ENCODE data around the gene IQCK. TPM values are rescaled to one million over a fixed set of nuclear protein-coding genes. Genes with fewer than 3 reads are reported as not detected.

The IQCK gene
- total RNA-seq, 1 donor = 13.4 TPM

DNA sequence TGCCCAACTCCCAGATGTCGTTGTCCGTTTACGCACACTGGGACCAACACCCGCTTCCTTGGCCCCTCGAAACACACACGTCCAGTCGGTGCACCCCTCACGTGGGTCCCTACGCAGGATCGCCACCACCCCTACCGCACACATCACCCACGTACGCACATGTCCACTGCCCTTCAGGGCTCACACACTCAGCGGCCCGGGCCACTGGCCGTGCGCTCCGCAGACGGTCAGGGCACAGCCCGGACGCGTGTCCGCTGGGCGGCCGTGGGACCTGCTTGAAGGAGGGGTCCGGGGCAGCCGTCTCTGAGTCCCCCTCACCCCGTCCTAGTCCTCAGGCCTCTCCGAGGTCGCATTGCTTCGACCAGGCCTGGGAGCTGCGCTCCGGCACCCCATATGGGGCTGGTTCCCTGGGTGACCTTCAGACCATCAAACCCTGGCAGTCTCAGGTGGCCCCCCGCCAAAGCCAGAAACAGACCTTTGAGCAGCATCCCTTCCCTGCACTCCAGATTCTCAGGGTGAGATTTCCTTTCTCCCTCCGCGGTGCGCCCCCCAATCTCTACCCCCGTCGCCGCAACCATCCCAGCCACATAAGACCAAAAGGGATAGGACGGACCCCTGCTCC lies 167.5 kb downstream of the IQCK start:
- peak; percentile 21 for DNase-seq (ENCODE audit: low read depth)
- TF ChIP-seq, protein P1, sequence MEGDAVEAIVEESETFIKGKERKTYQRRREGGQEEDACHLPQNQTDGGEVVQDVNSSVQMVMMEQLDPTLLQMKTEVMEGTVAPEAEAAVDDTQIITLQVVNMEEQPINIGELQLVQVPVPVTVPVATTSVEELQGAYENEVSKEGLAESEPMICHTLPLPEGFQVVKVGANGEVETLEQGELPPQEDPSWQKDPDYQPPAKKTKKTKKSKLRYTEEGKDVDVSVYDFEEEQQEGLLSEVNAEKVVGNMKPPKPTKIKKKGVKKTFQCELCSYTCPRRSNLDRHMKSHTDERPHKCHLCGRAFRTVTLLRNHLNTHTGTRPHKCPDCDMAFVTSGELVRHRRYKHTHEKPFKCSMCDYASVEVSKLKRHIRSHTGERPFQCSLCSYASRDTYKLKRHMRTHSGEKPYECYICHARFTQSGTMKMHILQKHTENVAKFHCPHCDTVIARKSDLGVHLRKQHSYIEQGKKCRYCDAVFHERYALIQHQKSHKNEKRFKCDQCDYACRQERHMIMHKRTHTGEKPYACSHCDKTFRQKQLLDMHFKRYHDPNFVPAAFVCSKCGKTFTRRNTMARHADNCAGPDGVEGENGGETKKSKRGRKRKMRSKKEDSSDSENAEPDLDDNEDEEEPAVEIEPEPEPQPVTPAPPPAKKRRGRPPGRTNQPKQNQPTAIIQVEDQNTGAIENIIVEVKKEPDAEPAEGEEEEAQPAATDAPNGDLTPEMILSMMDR (IDR thresholded peaks at IDR 0.05; ENCODE audit: insufficient read depth, low read depth, low read length) = no peak
- H3K4me3 ChIP-seq (ENCODE audit: low read depth, low read length) = peak overlapping the region; percentile 83

DNA sequence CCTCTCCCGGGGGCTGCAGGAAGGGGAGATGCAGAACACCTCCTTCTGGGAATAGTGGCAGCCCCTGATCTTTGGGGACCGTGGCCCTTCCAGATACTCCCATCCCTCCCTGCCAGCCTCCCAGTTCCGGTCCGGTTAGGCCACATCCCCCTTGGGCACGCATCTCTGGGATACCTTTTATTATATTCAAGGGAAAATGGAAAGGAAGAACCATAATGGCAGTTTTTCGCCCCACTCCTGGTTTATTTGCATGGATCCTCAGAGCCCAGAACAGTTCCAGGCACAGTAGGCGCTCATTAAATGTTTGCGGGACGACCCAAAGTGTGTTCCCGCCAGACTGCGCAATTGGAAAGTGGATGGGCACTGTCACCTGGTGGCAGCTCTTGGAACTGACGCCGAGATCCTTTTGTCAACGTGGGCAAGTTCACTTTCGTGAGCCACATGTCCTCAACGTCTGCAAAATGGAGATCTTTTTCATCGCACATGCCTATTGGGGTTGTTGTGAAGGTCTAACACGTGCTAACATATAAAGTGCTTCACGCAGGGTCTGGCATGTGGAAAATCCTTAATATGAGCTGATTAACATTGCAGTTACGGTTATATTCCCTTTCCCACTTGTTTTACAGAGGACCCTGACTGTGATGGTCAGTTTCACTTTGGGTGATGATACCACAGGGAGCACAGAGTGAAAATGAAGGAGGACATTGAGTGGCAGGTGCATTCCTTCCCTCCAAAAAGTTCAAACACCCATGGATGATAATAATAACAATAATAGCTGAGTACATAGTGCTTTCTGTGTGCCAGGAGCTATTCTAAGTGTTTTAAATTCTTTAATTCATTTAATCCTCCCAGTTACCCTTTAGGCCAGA lies 168.2 kb downstream of the IQCK start:
- peak overlapping the region; percentile 32 for H3K4me3 ChIP-seq (ENCODE audit: low read depth, low read length)

DNA sequence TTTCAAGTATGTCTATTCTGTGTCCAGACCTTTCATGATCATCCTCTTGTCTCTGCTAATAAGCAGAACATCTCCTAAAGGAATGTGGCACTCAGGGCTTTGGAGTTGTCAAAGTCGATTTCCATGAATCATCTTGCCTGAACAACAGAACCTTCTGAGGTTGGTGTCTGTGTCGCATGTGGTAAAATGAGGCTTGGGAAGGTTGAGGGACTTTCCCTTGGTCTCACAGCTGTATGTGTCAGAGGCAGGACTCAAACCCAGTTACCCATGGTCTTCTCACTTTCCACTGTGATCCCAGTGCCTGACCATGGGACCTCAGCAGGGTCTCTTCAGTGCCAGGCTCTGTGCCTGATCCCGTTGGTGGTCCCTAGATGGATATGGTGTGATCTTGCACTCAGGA lies 170.8 kb downstream of the IQCK start:
- TF ChIP-seq, protein P1 (IDR thresholded peaks at IDR 0.05; ENCODE audit: insufficient read depth, low read depth, low read length) = no peak
- no peak for DNase-seq (ENCODE audit: low read depth)
- H3K4me3 ChIP-seq (ENCODE audit: low read depth, low read length) = no peak overlapping the region

More for the DNA sequence above, 168.2 kb downstream of the IQCK start:
- TF ChIP-seq, protein P1 (IDR thresholded peaks at IDR 0.05; ENCODE audit: insufficient read depth, low read depth, low read length) = peak; percentile 100
- peak; percentile 81 for DNase-seq (ENCODE audit: low read depth)

DNA sequence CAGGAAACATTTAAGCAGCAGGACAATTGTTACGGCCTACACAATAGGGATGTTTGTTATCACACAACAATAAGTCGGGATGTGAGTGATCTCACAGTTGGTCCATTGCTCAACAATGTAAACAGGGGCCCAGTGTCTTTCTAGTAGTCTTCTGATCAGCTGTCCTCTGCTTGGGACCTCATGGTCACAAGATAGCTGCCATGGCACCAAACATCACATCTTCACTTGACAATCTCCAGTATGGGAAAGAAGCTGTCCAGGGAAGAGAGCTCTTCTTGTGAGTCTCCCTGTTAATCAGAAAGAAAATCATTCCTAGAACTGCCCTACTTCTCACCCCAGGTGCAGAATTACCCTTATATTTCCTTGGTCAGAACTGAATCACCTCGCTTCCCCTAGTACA lies 172.8 kb downstream of the IQCK start:
- no peak overlapping the region for H3K4me3 ChIP-seq (ENCODE audit: low read depth, low read length)
- TF ChIP-seq, protein P1 (IDR thresholded peaks at IDR 0.05; ENCODE audit: insufficient read depth, low read depth, low read length) = no peak
- no peak for DNase-seq (ENCODE audit: low read depth)

DNA sequence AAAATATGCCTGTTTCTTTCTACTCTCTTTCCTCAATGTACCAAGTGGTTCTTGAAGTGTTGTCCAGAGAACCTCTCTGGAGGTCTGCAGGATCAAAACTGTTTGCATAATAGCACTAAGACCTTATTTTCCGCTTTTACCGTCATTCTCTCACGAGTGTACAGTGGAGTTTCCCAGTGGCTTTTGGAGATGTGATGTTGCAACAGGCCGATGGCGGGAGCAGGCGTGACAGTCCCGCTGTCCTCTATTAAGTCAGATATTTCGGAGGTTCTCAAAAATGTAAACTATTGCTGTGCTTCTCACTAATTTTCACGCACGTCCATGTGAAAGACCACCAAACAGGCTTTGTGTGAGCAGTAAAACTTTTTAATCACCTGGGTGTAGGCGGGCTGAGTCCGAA lies 174.8 kb downstream of the IQCK start:
- no peak overlapping the region for H3K4me3 ChIP-seq (ENCODE audit: low read depth, low read length)
- no peak for DNase-seq (ENCODE audit: low read depth)
- TF ChIP-seq, protein P1 (IDR thresholded peaks at IDR 0.05; ENCODE audit: insufficient read depth, low read depth, low read length) = no peak

DNA sequence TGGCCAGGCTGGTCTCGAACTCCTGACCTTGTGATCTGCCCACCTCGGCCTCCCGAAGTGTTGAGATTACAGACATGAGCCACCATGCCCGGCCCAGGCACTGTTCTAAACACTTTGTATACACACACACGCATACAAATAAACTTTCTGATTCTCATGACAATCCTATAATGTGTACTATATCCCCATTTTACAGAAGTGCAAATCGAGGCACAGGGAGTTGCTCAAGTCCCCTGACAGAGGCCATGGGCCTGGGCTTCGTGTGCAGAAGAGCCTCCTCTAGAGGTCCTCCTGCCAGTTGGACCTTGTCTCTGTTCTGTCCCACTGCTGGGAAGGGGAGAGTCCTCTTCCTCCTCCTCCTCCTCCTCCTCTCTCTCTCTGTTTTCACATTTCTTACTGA lies 176.5 kb downstream of the IQCK start:
- TF ChIP-seq, protein P1 (IDR thresholded peaks at IDR 0.05; ENCODE audit: insufficient read depth, low read depth, low read length) = no peak
- H3K4me3 ChIP-seq (ENCODE audit: low read depth, low read length) = no peak overlapping the region
- DNase-seq (ENCODE audit: low read depth) = no peak

Data from fibroblast of villous mesenchyme (primary cell).